GM23338 (cell line): ENCODE data around the gene CHI3L1. TPM values are rescaled to one million over a fixed set of nuclear protein-coding genes. Genes with fewer than 3 reads are reported as not detected.

Source experiments
- ATAC-seq: fragments of 200-7000 bp; cut with Tn5 transposase; 3 replicates; pipeline ENCODE4 v1.9.1; 2020
- DNase-seq: peaks from one replicate; pipeline ENCODE4 v3.0.0-alpha.2; 2015; ENCODE audit warnings: low spot score
- H2AFZ ChIP-seq: fragments of 200-600 bp; sonication (generic); 2 replicates; pipeline ENCODE4 v1.8.0; 2016; ENCODE audit warnings: antibody characterized with exemption, mild to moderate bottlenecking, moderate library complexity
- H3F3A ChIP-seq: fragments of 200-600 bp; sonication (generic); replicated peaks from 2 replicates; pipeline ENCODE4 v1.8.0; 2017; ENCODE audit warnings: antibody characterized with exemption, mixed run types, low read depth
- H3K27ac ChIP-seq: fragments of 200-600 bp; sonication (generic); 2 replicates; pipeline ENCODE4 v1.6.1; 2016; ENCODE audit warnings: low read depth
- H3K27me3 ChIP-seq: fragments of 200-600 bp; sonication (generic); 2 replicates; pipeline ENCODE4 v1.8.0; 2016; ENCODE audit warnings: mild to moderate bottlenecking, mixed run types, moderate library complexity; ENCODE audit not compliant: insufficient read depth
- H3K36me3 ChIP-seq: fragments of 200-600 bp; sonication (generic); 2 replicates; pipeline ENCODE4 v1.8.0; 2016; ENCODE audit warnings: mild to moderate bottlenecking; ENCODE audit not compliant: insufficient read depth
- H3K4me1 ChIP-seq: fragments of 200-600 bp; sonication (generic); 2 replicates; pipeline ENCODE4 v1.8.0; 2016; ENCODE audit warnings: mild to moderate bottlenecking, moderate library complexity; ENCODE audit not compliant: insufficient read depth
- H3K4me2 ChIP-seq: fragments of 200-600 bp; sonication (generic); 2 replicates; pipeline ENCODE4 v1.7.1; 2017; ENCODE audit warnings: mixed run types
- H3K4me3 ChIP-seq: fragments of 200-600 bp; sonication (generic); 2 replicates; pipeline ENCODE4 v1.6.1; 2016; ENCODE audit warnings: mixed run types
- H3K79me2 ChIP-seq: fragments of 200-600 bp; sonication (generic); replicated peaks from 2 replicates; pipeline ENCODE4 v1.8.0; 2017; ENCODE audit warnings: mild to moderate bottlenecking; ENCODE audit not compliant: insufficient read depth
- H3K9me2 ChIP-seq: fragments of 200-600 bp; sonication (generic); 2 replicates; pipeline ENCODE4 v1.8.0; 2017; ENCODE audit not compliant: insufficient read depth
- H4K20me1 ChIP-seq: fragments of 200-600 bp; sonication (generic); replicated peaks from 2 replicates; pipeline ENCODE4 v1.8.0; 2017; ENCODE audit warnings: mild to moderate bottlenecking; ENCODE audit not compliant: insufficient read depth
- H3K27ac Mint-ChIP-seq: 2 replicates; pipeline ENCODE4 v1.8.0; 2020; ENCODE audit warnings: inconsistent platforms, mild to moderate bottlenecking, moderate library complexity, mixed read lengths
- H3K27me3 Mint-ChIP-seq: 3 replicates; pipeline ENCODE4 v1.8.0; 2022; ENCODE audit warnings: low read depth, mild to moderate bottlenecking, moderate library complexity, mixed read lengths, inconsistent platforms; ENCODE audit not compliant: insufficient read depth, poor library complexity
- H3K36me3 Mint-ChIP-seq: 3 replicates; pipeline ENCODE4 v1.8.0; 2021; ENCODE audit warnings: low read depth, mild to moderate bottlenecking, inconsistent platforms, moderate library complexity, mixed read lengths
- H3K4me1 Mint-ChIP-seq: 3 replicates; pipeline ENCODE4 v1.8.0; 2020; ENCODE audit warnings: mild to moderate bottlenecking, inconsistent platforms, mixed read lengths
- H3K4me3 Mint-ChIP-seq: 3 replicates; pipeline ENCODE4 v1.8.0; 2021; ENCODE audit warnings: moderate library complexity, mild to moderate bottlenecking, inconsistent platforms, mixed read lengths
- H3K9me3 Mint-ChIP-seq: 3 replicates; pipeline ENCODE4 v1.8.0; 2020; ENCODE audit warnings: moderate library complexity, mild to moderate bottlenecking, inconsistent platforms, mixed read lengths
- CTCF ChIP-seq, 2 experiments: fragments of 200-600 bp in 1 of 2; sonication (generic) in 1 of 2; conservative IDR thresholded peaks; 2 replicates each; pipeline versions ENCODE4 v1.5.1 to v1.6.1; 2016 to 2017; ENCODE audit warnings: antibody characterized with exemption in 2 of 2, low read depth in 2 of 2, mild to moderate bottlenecking in 2 of 2, moderate library complexity in 1 of 2
- EZH2 ChIP-seq: fragments of 200-600 bp; sonication (generic); IDR thresholded peaks from one replicate; pipeline ENCODE4 v1.8.0; 2017; ENCODE audit warnings: antibody characterized with exemption, mild to moderate bottlenecking, low read depth; ENCODE audit not compliant: unreplicated experiment
- EZH2phosphoT487 ChIP-seq: fragments of 200-600 bp; sonication (generic); IDR thresholded peaks from one replicate; pipeline ENCODE4 v1.8.1; 2018; ENCODE audit warnings: antibody characterized with exemption; ENCODE audit not compliant: unreplicated experiment
- REST ChIP-seq: IDR thresholded peaks from one replicate; pipeline ENCODE4 v1.6.1; 2018; ENCODE audit warnings: antibody characterized with exemption; ENCODE audit not compliant: unreplicated experiment
- ZNF462 ChIP-seq: fragments of 250-450 bp; sonication (Bioruptor Pico); IDR thresholded peaks from 2 replicates; pipeline ENCODE4 v1.5.0; 2020; ENCODE audit warnings: mild to moderate bottlenecking, moderate library complexity
- polyA plus RNA-seq: library from polyadenylated mRNA; unstranded; fragments of >200 nt; fragmentation: Nextera tagmentation; extraction: Ambion mirVana; gene quantifications from 2 replicates; pipeline ENCODE4 v1.2.1, GENCODE V29; 2016
- total RNA-seq: library from RNA; depleted of rRNA; stranded (reverse); fragments of >200 nt; shearing (Covaris generic); gene quantifications from 2 replicates; pipeline ENCODE4 v1.2.3, GENCODE V29; 2014

Gene CHI3L1
- total and polyA plus RNA-seq, 2 experiments from 2014 or later = 0.76 TPM; not detected in 1

DNA sequence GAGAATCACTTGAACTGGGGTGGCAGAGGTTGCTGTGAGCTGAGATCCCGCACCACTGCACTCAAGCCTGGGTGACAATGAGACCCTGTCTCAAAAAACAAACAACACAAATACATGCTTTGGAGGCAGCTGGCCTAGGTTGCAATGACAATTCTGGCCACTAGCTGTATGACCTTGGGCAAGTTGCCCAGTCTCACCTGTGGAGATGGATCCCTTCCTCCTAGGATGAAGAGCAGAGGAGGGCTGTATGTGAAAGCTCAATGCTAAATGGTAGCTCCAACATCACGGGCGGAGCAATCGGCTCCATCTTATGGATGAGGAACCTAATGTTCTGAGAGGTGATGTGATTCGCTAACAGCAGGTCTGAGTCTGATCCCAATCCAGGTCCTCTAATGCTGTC, 38.4 kb downstream of the CHI3L1 start:
- peaks cover 77% of the 10 kb centered on the region for H3K4me1 Mint-ChIP-seq
- no peaks in the 10 kb centered on the region for H3K27me3 ChIP-seq
- no peaks in the 10 kb centered on the region for H3F3A ChIP-seq
- peaks cover 2% of the 10 kb centered on the region; the same call in 1 of the 3 replicates for H3K9me3 Mint-ChIP-seq
- H3K4me3 ChIP-seq = no peak overlapping the region
- DNase-seq (peak; percentile 69), ATAC-seq (peak; percentile 59)
- no peaks in the 10 kb centered on the region for H4K20me1 ChIP-seq
- H3K79me2 ChIP-seq = no peaks in the 10 kb centered on the region
- no peaks in the 10 kb centered on the region for H3K36me3 Mint-ChIP-seq
- peak overlapping the region; percentile 64; the same call in 1 of the 2 replicates for H2AFZ ChIP-seq
- peaks cover 12% of the 10 kb centered on the region for H3K27me3 Mint-ChIP-seq
- no peaks in the 10 kb centered on the region for H3K36me3 ChIP-seq
- peak overlapping the region; percentile 40; the same call in 1 of the 2 replicates for H3K4me2 ChIP-seq
- no peaks in the 10 kb centered on the region for H3K9me2 ChIP-seq
- H3K27ac Mint-ChIP-seq = no peak overlapping the region; the same call in 1 of the 2 replicates
- no peak overlapping the region for H3K4me3 Mint-ChIP-seq
- H3K27ac ChIP-seq = no peak overlapping the region
- TF ChIP-seq ZNF462 (CRISPR knock-in tag) (0 out of 2 replicates have a peak, but pooled peaks have one; percentile 8), EZH2 (no peak), EZH2phosphoT487 (no peak), REST (no peak), CTCF (conservative IDR thresholded peaks at IDR 0.05; ENCODE audit: low read depth in 2 of 2) (peak; percentile 42 to 57)
- peaks cover 42% of the 10 kb centered on the region for H3K4me1 ChIP-seq
